IPS-20b (cell line): ENCODE results near the gene TBX3.

ENCODE experiments used
- H3K27ac ChIP-seq: one replicate; pipeline ENCODE4 v1.5.1; 2013; ENCODE audit warnings: low read length
- H3K27me3 ChIP-seq: 2 replicates; pipeline ENCODE4 v1.6.1; 2013; ENCODE audit warnings: mild to moderate bottlenecking, low read length, inconsistent platforms; ENCODE audit not compliant: insufficient read depth
- H3K36me3 ChIP-seq: 2 replicates; pipeline ENCODE4 v1.6.1; 2013; ENCODE audit warnings: low read depth, mild to moderate bottlenecking, inconsistent platforms, low read length, moderate library complexity; ENCODE audit not compliant: insufficient read depth
- H3K4me1 ChIP-seq: 2 replicates; pipeline ENCODE4 v1.6.1; 2013; ENCODE audit warnings: mild to moderate bottlenecking, control low read depth, inconsistent platforms, low read length, moderate library complexity; ENCODE audit not compliant: insufficient read depth
- H3K4me3 ChIP-seq: 2 replicates; pipeline ENCODE4 v1.5.1; 2013; ENCODE audit warnings: mild to moderate bottlenecking, low read length, inconsistent platforms
- H3K9ac ChIP-seq: 2 replicates; pipeline ENCODE4 v1.6.1; 2013; ENCODE audit warnings: low read depth, mild to moderate bottlenecking, inconsistent platforms, low read length, moderate library complexity
- H3K9me3 ChIP-seq: 2 replicates; pipeline ENCODE4 v1.6.1; 2013; ENCODE audit warnings: mild to moderate bottlenecking, low read depth, low read length, inconsistent platforms; ENCODE audit not compliant: insufficient read depth

The TBX3 gene

DNA sequence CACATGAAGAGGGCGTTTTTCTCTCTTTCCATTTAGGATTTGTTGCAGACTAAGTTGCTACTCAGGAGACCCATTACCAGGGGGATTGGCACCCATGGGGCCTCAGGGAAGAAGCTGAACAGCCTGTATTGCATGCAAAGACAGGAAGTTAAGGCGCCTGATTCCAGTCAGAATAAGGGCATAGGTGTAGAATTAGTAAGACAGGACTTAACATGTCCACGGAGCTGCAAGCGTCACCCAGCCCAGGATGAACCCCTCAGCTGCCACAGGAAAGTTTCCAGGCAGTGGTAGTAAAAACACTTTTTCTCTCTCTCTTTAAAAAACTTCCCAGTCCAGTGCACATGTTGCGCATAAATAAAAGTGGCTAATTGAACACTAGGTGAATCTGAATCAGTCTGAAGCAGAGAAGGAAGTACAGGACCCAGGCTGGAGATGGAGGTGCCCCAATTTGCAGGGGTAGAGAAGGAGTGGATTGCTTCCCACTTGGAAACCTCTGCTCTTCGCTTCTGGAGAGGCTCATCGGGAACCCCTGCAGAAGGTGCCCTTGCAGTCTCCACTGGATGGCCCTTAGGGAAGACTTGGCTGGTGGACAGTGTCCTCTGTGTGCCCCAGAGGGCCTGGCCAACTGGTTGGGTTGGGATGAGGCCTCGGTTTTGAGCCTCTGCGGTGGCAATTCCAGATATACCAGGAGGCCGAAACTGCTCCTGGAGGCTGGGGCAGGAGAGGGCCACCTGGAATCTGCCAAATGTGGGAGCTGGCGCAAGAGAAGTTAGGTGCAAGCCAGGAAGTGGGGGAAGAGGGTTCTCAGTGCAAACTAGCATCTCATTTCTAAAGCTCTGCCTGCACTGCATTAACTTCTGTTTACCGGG, 10.7 kb upstream of the TBX3 start:
- no peaks in the 10 kb centered on the region for H3K36me3 ChIP-seq
- H3K9me3 ChIP-seq: no peaks in the 10 kb centered on the region; the same call in 1 of the 2 replicates
- no peak overlapping the region for H3K4me3 ChIP-seq
- peaks cover 23% of the 10 kb centered on the region for H3K4me1 ChIP-seq
- H3K9ac ChIP-seq: no peak overlapping the region
- no peak overlapping the region for H3K27ac ChIP-seq
- H3K27me3 ChIP-seq: peaks cover 100% of the 10 kb centered on the region

DNA sequence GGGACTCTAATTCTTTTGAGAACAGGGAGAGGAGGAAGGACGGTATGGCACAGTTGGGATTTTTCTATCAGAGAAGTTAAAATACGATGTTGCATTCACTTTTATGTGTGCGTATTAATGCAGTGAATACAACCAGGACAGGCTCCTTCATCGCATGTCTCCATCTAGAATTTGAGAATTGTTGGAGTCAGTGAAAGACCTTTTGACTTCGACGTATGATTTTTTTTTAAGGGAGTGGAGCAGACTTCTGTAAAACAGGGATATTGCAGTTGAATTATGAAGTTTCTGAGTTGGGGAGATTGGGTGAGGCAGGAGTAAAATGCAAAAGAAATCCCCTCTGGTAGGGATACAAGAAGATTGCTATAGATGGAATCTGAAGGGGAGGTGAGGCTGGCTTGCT, 9.6 kb upstream of the TBX3 start:
- Histone ChIP-seq H3K4me3 (no peak overlapping the region), H3K9ac (no peak overlapping the region), H3K36me3 (no peaks in the 10 kb centered on the region), H3K4me1 (peaks cover 20% of the 10 kb centered on the region), H3K27ac (no peak overlapping the region), H3K27me3 (peaks cover 100% of the 10 kb centered on the region), H3K9me3 (no peaks in the 10 kb centered on the region; the same call in 1 of the 2 replicates)

DNA sequence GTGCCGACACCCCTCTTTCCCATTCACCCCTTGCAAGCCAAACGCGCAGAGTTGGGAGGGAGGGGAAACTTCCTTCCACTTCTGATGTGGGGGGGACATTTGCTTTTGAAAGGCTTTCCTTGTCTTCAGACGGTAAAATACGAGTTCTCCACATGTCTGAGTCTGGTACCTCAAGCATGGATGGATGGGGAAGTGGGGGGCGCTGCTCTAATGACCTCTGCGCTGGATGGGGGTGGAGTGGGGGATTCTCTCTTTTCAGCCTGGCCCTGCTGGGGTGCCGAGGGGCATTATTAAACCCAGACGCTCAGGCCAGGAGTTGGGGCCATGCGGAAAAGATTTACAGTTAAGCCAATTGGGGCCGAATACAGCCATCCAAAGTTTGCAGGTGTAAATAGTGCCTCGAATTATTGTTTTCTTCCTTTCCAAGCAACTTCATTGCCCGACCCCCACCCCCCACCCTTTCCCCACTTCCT, 9.1 kb upstream of the TBX3 start:
- Histone ChIP-seq H3K27ac (no peak overlapping the region), H3K4me3 (peak overlapping the region; percentile 46; the same call in 1 of the 2 replicates), H3K27me3 (peaks cover 100% of the 10 kb centered on the region), H3K9me3 (no peaks in the 10 kb centered on the region; the same call in 1 of the 2 replicates), H3K36me3 (no peaks in the 10 kb centered on the region), H3K9ac (no peak overlapping the region), H3K4me1 (peaks cover 22% of the 10 kb centered on the region)

DNA sequence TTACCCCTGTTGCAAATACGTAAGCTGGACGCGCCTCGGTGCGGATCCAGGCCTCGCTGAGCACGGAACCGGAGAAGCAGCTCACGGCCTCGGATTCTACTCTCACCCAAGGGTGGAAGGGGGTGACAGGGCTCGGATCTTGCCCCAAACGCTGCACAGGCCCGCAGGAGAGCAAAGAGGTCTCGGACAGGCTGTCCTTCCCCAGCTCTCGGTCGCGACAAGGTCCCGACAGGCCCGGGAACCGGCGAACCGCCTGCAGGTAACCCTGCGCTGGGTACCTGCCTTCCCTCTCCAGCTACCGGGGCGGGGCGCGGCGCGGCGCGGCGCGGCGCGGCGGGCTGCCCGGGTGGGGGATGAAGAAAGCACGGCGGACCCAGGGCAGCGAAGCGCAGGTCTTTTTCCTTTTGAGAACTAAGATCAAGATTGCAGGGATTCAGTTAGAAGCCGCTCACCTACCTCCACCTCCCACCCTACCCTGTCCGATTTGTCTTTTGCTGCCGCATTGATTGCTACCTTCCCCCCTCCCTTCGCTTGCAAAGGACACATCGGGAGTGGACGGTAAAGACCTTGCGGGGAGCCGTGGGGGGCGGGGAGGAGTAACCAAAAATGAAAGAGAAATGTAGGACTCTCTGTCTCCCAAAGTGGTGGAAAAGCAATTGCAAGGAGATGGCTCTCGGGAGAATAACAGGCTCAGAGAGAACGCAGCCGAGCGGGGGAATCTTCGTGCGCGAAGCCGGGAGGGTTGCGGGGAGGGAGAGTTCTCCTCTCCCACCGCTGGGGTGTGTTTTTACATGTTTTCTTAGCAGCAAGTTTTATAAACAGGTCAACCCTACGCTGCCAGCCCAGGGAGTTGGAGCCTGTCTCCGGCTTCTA, 8.4 kb upstream of the TBX3 start:
- Histone ChIP-seq H3K27me3 (peaks cover 100% of the 10 kb centered on the region), H3K4me3 (peak overlapping the region; percentile 46; the same call in 1 of the 2 replicates), H3K9me3 (no peaks in the 10 kb centered on the region; the same call in 1 of the 2 replicates), H3K9ac (no peak overlapping the region), H3K36me3 (no peaks in the 10 kb centered on the region), H3K27ac (no peak overlapping the region), H3K4me1 (peaks cover 19% of the 10 kb centered on the region)

DNA sequence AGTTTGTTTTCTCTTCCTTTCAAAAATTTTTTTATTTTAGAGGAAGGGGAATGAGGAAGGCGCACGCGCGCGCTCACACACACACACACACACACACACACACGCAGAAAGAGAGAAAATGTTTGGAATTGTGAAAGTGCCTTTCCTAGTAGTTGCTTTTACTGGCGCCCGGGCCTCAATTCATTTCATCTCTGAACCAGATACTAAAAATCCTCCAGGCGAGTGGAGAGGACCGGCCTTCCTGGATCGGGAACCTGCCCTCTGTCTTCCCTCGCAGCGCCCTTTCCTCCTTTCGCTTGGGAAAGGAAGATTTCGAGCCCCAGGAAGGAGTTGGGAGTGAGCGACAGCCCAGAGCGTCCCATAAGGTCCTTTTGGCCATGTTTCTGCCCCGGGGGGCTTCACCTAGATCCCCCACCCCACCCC, 7.8 kb upstream of the TBX3 start:
- H3K9me3 ChIP-seq: no peaks in the 10 kb centered on the region; the same call in 1 of the 2 replicates
- H3K36me3 ChIP-seq: no peaks in the 10 kb centered on the region
- H3K4me1 ChIP-seq: peaks cover 19% of the 10 kb centered on the region
- H3K4me3 ChIP-seq: peak overlapping the region; percentile 21; the same call in 1 of the 2 replicates
- H3K27me3 ChIP-seq: peaks cover 100% of the 10 kb centered on the region
- H3K9ac ChIP-seq: no peak overlapping the region
- H3K27ac ChIP-seq: no peak overlapping the region

DNA sequence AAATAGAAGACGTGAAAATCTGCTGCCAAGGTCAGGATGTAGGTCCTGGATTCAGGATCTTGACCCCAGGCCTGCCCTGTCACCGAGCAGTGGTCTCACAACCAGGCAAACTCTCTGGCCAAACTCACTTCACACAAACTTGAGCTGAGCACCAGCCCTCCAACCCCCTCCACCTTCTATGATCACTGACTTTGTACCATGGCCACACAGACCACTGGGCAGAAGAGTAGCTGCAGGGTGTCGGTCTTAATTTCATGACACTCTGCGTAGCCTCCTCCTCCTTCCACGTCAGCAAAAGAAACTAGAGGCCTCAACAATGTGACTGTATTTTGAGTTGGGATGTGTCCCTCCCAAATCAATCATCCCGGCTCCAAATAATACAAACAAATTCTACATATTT, 7.2 kb upstream of the TBX3 start:
- Histone ChIP-seq H3K4me3 (no peak overlapping the region), H3K4me1 (peaks cover 19% of the 10 kb centered on the region), H3K36me3 (no peaks in the 10 kb centered on the region), H3K9ac (no peak overlapping the region), H3K27me3 (peaks cover 100% of the 10 kb centered on the region), H3K9me3 (no peaks in the 10 kb centered on the region; the same call in 1 of the 2 replicates), H3K27ac (no peak overlapping the region)

DNA sequence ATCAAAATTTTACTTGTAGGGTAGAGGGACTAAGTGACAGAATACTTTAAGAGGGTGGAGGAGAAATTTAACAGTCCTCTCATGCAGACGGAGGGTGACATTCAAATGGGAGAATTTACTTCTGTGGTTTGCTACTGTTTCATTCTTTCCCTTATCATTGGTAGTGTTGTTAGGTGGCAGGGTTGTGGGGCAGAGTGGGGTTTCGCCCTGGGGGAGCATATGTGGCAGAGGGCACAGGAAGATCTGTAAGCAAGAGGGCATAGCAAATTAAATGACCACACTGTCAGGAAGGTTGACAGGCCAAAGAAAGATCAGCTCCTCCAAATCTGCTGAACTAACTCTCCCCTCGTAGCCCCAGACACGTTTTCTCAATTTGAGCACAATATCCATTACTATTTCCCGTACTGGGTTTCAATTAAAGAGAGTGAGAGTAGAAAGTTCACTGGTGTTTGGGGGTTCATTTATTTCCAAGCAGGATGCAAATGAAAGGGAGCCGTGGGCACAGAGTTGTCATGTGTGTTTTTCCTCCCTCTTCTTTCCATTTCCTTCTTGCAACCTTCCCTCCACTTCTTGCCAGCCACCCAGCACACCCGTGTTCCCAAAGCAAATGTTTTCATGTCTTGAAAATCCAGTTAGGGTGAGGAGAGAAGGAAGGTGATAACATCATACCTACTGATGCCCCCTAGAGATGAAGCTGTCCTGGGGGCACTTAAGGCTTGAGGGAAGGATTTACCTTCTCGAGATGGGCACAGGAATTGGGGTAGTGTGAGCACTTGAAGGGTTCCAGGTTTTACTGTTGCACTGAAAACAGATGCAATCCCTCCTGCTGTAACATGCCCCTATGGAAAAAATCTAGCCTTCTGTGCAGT, 6.5 kb upstream of the TBX3 start:
- no peaks in the 10 kb centered on the region; the same call in 1 of the 2 replicates for H3K9me3 ChIP-seq
- H3K9ac ChIP-seq: no peak overlapping the region
- H3K36me3 ChIP-seq: no peaks in the 10 kb centered on the region
- H3K4me3 ChIP-seq: no peak overlapping the region
- H3K4me1 ChIP-seq: peaks cover 20% of the 10 kb centered on the region
- H3K27ac ChIP-seq: no peak overlapping the region
- peaks cover 100% of the 10 kb centered on the region for H3K27me3 ChIP-seq

DNA sequence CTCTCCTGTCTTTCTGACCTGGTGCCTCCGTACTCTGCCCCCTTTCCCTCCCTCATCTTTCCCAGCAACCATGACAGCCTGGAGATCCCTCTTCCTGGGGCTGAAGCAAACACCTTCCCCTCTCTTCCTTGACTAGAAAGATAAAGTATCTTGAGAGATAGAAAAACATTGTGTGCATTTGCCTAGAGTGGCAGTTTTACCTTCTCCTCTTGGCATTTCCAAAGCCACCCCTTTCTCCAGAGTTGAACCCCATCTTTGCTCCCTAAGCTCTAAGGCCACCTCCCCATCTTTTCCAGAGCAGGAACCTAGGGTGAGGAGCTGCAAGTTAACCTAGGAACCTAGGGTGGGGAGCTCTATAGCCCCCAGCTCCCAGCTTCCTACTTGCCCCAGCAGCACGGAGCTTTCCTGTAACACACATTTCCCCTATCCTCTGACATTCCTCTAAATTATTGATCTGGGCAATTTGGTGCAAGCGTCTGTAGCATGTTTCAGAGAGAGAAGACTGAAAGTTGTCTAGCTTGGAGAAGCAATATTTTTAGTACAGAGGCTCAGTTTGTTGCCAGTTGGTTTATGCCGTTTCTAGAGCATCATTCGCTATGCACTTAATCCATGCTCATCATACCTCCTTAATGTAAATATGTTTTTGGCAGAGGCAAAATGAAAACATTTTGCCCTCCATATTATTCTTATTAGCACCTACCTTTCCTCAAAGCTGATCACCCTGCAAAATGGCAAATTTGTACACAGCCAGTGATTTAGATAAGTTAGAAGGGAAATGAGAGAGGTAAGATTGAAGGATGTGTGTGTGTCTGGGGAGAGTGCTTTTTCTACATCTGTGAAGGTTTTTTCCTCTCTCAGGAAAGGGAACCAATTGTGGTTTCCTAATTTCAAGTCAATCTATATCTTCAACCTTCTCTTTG, 5.4 kb upstream of the TBX3 start:
- Histone ChIP-seq H3K4me1 (peaks cover 21% of the 10 kb centered on the region), H3K27me3 (peaks cover 98% of the 10 kb centered on the region), H3K9me3 (no peaks in the 10 kb centered on the region; the same call in 1 of the 2 replicates), H3K36me3 (no peaks in the 10 kb centered on the region), H3K4me3 (no peak overlapping the region), H3K27ac (no peak overlapping the region), H3K9ac (no peak overlapping the region)

DNA sequence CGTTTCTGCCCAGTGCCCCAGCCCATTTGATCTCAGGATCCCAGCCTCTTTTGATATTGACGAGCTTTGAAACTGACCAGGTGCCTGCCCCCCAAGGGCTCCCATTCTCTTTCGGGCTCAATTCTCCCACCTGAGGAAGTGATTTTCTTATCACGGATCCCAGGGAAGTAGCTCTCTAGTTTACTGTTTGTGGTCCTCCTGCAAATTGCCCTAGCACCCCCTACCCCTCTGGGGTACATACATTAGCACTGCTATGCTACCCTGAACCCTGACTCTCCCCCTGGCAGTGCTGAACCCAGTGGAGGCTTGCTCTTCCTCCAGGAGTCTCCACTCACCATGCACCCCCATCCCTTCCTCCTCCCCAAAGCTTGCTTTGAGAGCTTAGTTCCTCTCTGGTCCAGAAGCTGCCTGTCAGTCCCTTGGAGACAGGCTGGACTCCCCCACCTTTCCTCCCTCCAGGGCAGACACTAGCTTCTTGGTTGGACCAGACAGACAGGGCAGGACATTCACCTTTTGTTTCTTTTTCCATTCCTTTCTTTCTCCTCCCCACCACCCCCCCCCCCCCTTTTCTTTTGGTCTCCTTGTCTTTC, 4.4 kb upstream of the TBX3 start:
- no peaks in the 10 kb centered on the region for H3K36me3 ChIP-seq
- H3K9ac ChIP-seq: no peak overlapping the region
- H3K4me3 ChIP-seq: no peak overlapping the region
- H3K4me1 ChIP-seq: peaks cover 16% of the 10 kb centered on the region; the same call in 1 of the 2 replicates
- H3K9me3 ChIP-seq: no peaks in the 10 kb centered on the region; the same call in 1 of the 2 replicates
- H3K27ac ChIP-seq: no peak overlapping the region
- H3K27me3 ChIP-seq: peaks cover 97% of the 10 kb centered on the region

DNA sequence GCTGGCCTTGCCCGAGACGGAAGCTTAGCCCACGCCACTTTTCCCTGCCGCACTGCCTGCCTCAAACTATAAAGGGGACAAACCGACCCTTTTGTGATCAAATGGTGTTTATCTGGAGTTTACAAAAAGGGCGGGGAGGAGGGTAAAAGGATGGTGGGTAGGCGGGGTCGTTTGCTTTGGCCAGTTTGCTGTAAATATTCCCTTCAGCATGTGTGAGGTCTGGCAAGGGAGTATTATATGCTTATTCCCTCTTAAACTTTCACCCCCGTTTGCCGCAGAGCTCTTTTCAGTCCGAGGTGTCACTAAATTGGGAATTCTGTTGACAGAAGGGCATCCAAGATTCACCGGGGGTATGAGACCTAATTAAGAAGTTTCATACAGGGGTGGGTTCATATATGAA, 3.8 kb upstream of the TBX3 start:
- H3K9me3 ChIP-seq: no peaks in the 10 kb centered on the region; the same call in 1 of the 2 replicates
- H3K4me3 ChIP-seq: no peak overlapping the region
- peaks cover 14% of the 10 kb centered on the region; the same call in 1 of the 2 replicates for H3K4me1 ChIP-seq
- peaks cover 97% of the 10 kb centered on the region for H3K27me3 ChIP-seq
- no peak overlapping the region for H3K27ac ChIP-seq
- H3K9ac ChIP-seq: no peak overlapping the region
- no peaks in the 10 kb centered on the region for H3K36me3 ChIP-seq
